ENCODE data around the gene DHDH.

Gene DHDH

GRCh38 chr19:48977061-48977460 is 43.6 kb downstream of the DHDH start:
- Histone ChIP-seq H3K36me3 (ENCODE audit: control insufficient read depth, insufficient read depth, low read length) (peaks cover 18% of the 10 kb centered on the region), H3K4me3 (ENCODE audit: insufficient read depth, low read depth, low read length, poor library complexity, severe bottlenecking) (no peak overlapping the region), H3K9me3 (ENCODE audit: control insufficient read depth, low read length) (no peaks in the 10 kb centered on the region), H3K4me1 (ENCODE audit: control insufficient read depth, insufficient read depth, low read length, poor library complexity, severe bottlenecking) (no peaks in the 10 kb centered on the region), H3K27me3 (replicated peaks; ENCODE audit: control insufficient read depth, insufficient read depth, low read length, poor library complexity, severe bottlenecking) (no peaks in the 10 kb centered on the region), H3K27ac (ENCODE audit: insufficient read depth, low read length, poor library complexity, severe bottlenecking) (no peak overlapping the region)
- no peak for DNase-seq

GRCh38 chr19:48982280-48982679 is 48.8 kb downstream of the DHDH start:
- Histone ChIP-seq H3K4me3 (ENCODE audit: insufficient read depth, low read depth, low read length, poor library complexity, severe bottlenecking) (no peak overlapping the region), H3K4me1 (ENCODE audit: control insufficient read depth, insufficient read depth, low read length, poor library complexity, severe bottlenecking) (no peaks in the 10 kb centered on the region), H3K27ac (ENCODE audit: insufficient read depth, low read length, poor library complexity, severe bottlenecking) (no peak overlapping the region), H3K9me3 (ENCODE audit: control insufficient read depth, low read length) (no peaks in the 10 kb centered on the region), H3K27me3 (replicated peaks; ENCODE audit: control insufficient read depth, insufficient read depth, low read length, poor library complexity, severe bottlenecking) (no peaks in the 10 kb centered on the region), H3K36me3 (ENCODE audit: control insufficient read depth, insufficient read depth, low read length) (peaks cover 11% of the 10 kb centered on the region)
- DNase-seq, result no peak

- no peaks in the 10 kb centered on the region for H3K4me1 ChIP-seq (ENCODE audit: control insufficient read depth, insufficient read depth, low read length, poor library complexity, severe bottlenecking)
- no peaks in the 10 kb centered on the region for H3K9me3 ChIP-seq (ENCODE audit: control insufficient read depth, low read length)
- no peaks in the 10 kb centered on the region for H3K27me3 ChIP-seq (replicated peaks; ENCODE audit: control insufficient read depth, insufficient read depth, low read length, poor library complexity, severe bottlenecking)
- DNase-seq, result no peak
- H3K4me3 ChIP-seq (ENCODE audit: insufficient read depth, low read depth, low read length, poor library complexity, severe bottlenecking), result no peak overlapping the region
- no peak overlapping the region for H3K27ac ChIP-seq (ENCODE audit: insufficient read depth, low read length, poor library complexity, severe bottlenecking)
- peaks cover 16% of the 10 kb centered on the region for H3K36me3 ChIP-seq (ENCODE audit: control insufficient read depth, insufficient read depth, low read length)
These were observed 52.2 kb downstream of the DHDH start for GRCh38 chr19:48985711-48986110.

GRCh38 chr19:48986211-48986610 is 52.7 kb downstream of the DHDH start:
- Histone ChIP-seq H3K27ac (ENCODE audit: insufficient read depth, low read length, poor library complexity, severe bottlenecking) (no peak overlapping the region), H3K27me3 (replicated peaks; ENCODE audit: control insufficient read depth, insufficient read depth, low read length, poor library complexity, severe bottlenecking) (no peaks in the 10 kb centered on the region), H3K36me3 (ENCODE audit: control insufficient read depth, insufficient read depth, low read length) (peaks cover 16% of the 10 kb centered on the region), H3K4me3 (ENCODE audit: insufficient read depth, low read depth, low read length, poor library complexity, severe bottlenecking) (no peak overlapping the region), H3K9me3 (ENCODE audit: control insufficient read depth, low read length) (no peaks in the 10 kb centered on the region), H3K4me1 (ENCODE audit: control insufficient read depth, insufficient read depth, low read length, poor library complexity, severe bottlenecking) (no peaks in the 10 kb centered on the region)
- no peak for DNase-seq

- no peak overlapping the region for H3K4me3 ChIP-seq (ENCODE audit: insufficient read depth, low read depth, low read length, poor library complexity, severe bottlenecking)
- no peak overlapping the region for H3K27ac ChIP-seq (ENCODE audit: insufficient read depth, low read length, poor library complexity, severe bottlenecking)
- H3K9me3 ChIP-seq (ENCODE audit: control insufficient read depth, low read length), result no peaks in the 10 kb centered on the region
- H3K36me3 ChIP-seq (ENCODE audit: control insufficient read depth, insufficient read depth, low read length), result peaks cover 8% of the 10 kb centered on the region
- DNase-seq, result no peak
- peaks cover 11% of the 10 kb centered on the region for H3K4me1 ChIP-seq (ENCODE audit: control insufficient read depth, insufficient read depth, low read length, poor library complexity, severe bottlenecking)
- no peaks in the 10 kb centered on the region for H3K27me3 ChIP-seq (replicated peaks; ENCODE audit: control insufficient read depth, insufficient read depth, low read length, poor library complexity, severe bottlenecking)
These were observed 53.8 kb downstream of the DHDH start for GRCh38 chr19:48987323-48987722.

GRCh38 chr19:48988286-48988685 is 54.8 kb downstream of the DHDH start:
- no peak for DNase-seq
- no peaks in the 10 kb centered on the region for H3K9me3 ChIP-seq (ENCODE audit: control insufficient read depth, low read length)
- H3K27ac ChIP-seq (ENCODE audit: insufficient read depth, low read length, poor library complexity, severe bottlenecking), result no peak overlapping the region
- peaks cover 5% of the 10 kb centered on the region for H3K36me3 ChIP-seq (ENCODE audit: control insufficient read depth, insufficient read depth, low read length)
- H3K27me3 ChIP-seq (replicated peaks; ENCODE audit: control insufficient read depth, insufficient read depth, low read length, poor library complexity, severe bottlenecking), result no peaks in the 10 kb centered on the region
- no peak overlapping the region for H3K4me3 ChIP-seq (ENCODE audit: insufficient read depth, low read depth, low read length, poor library complexity, severe bottlenecking)
- H3K4me1 ChIP-seq (ENCODE audit: control insufficient read depth, insufficient read depth, low read length, poor library complexity, severe bottlenecking), result peaks cover 18% of the 10 kb centered on the region

- H3K4me1 ChIP-seq (ENCODE audit: control insufficient read depth, insufficient read depth, low read length, poor library complexity, severe bottlenecking), result peaks cover 19% of the 10 kb centered on the region
- H3K27me3 ChIP-seq (replicated peaks; ENCODE audit: control insufficient read depth, insufficient read depth, low read length, poor library complexity, severe bottlenecking), result no peaks in the 10 kb centered on the region
- DNase-seq, result no peak
- H3K27ac ChIP-seq (ENCODE audit: insufficient read depth, low read length, poor library complexity, severe bottlenecking), result no peak overlapping the region
- H3K36me3 ChIP-seq (ENCODE audit: control insufficient read depth, insufficient read depth, low read length), result peaks cover 5% of the 10 kb centered on the region
- H3K9me3 ChIP-seq (ENCODE audit: control insufficient read depth, low read length), result no peaks in the 10 kb centered on the region
- H3K4me3 ChIP-seq (ENCODE audit: insufficient read depth, low read depth, low read length, poor library complexity, severe bottlenecking), result no peak overlapping the region
These were observed 55.4 kb downstream of the DHDH start for GRCh38 chr19:48988860-48989259.

GRCh38 chr19:48989701-48990291 is 56.3 kb downstream of the DHDH start:
- H3K27ac ChIP-seq (ENCODE audit: insufficient read depth, low read length, poor library complexity, severe bottlenecking), result no peak overlapping the region
- no peak for DNase-seq
- peaks cover 5% of the 10 kb centered on the region for H3K36me3 ChIP-seq (ENCODE audit: control insufficient read depth, insufficient read depth, low read length)
- H3K4me1 ChIP-seq (ENCODE audit: control insufficient read depth, insufficient read depth, low read length, poor library complexity, severe bottlenecking), result peaks cover 26% of the 10 kb centered on the region
- no peak overlapping the region for H3K4me3 ChIP-seq (ENCODE audit: insufficient read depth, low read depth, low read length, poor library complexity, severe bottlenecking)
- no peaks in the 10 kb centered on the region for H3K9me3 ChIP-seq (ENCODE audit: control insufficient read depth, low read length)
- H3K27me3 ChIP-seq (replicated peaks; ENCODE audit: control insufficient read depth, insufficient read depth, low read length, poor library complexity, severe bottlenecking), result no peaks in the 10 kb centered on the region

GRCh38 chr19:48990400-48990799 is 56.9 kb downstream of the DHDH start:
- DNase-seq, result no peak
- Histone ChIP-seq H3K9me3 (ENCODE audit: control insufficient read depth, low read length) (no peaks in the 10 kb centered on the region), H3K27me3 (replicated peaks; ENCODE audit: control insufficient read depth, insufficient read depth, low read length, poor library complexity, severe bottlenecking) (no peaks in the 10 kb centered on the region), H3K27ac (ENCODE audit: insufficient read depth, low read length, poor library complexity, severe bottlenecking) (no peak overlapping the region), H3K4me1 (ENCODE audit: control insufficient read depth, insufficient read depth, low read length, poor library complexity, severe bottlenecking) (peaks cover 26% of the 10 kb centered on the region), H3K36me3 (ENCODE audit: control insufficient read depth, insufficient read depth, low read length) (peaks cover 5% of the 10 kb centered on the region), H3K4me3 (ENCODE audit: insufficient read depth, low read depth, low read length, poor library complexity, severe bottlenecking) (no peak overlapping the region)

- Histone ChIP-seq H3K4me1 (ENCODE audit: control insufficient read depth, insufficient read depth, low read length, poor library complexity, severe bottlenecking) (peaks cover 26% of the 10 kb centered on the region), H3K36me3 (ENCODE audit: control insufficient read depth, insufficient read depth, low read length) (peaks cover 5% of the 10 kb centered on the region), H3K27ac (ENCODE audit: insufficient read depth, low read length, poor library complexity, severe bottlenecking) (no peak overlapping the region), H3K9me3 (ENCODE audit: control insufficient read depth, low read length) (no peaks in the 10 kb centered on the region), H3K4me3 (ENCODE audit: insufficient read depth, low read depth, low read length, poor library complexity, severe bottlenecking) (no peak overlapping the region), H3K27me3 (replicated peaks; ENCODE audit: control insufficient read depth, insufficient read depth, low read length, poor library complexity, severe bottlenecking) (no peaks in the 10 kb centered on the region)
- DNase-seq, result no peak
These were observed 57.6 kb downstream of the DHDH start for GRCh38 chr19:48991011-48991609.
